Activated B cell treated with CpG ODN at 0.5 μM for 24 hours (primary cell): ENCODE measurements around the gene DCHS2. TPM values are rescaled to one million over a fixed set of nuclear protein-coding genes. Genes with fewer than 3 reads are reported as not detected.

Source experiments
- ATAC-seq: fragments of 200-7000 bp; cut with Tn5 transposase; one replicate; pipeline ENCODE4 v1.10.0; 2021; ENCODE audit warnings: low read depth, mild to moderate bottlenecking, moderate library complexity
- CTCF ChIA-PET: fragments of 350-600 bp; sonication (Branson Sonifier 250); formaldehyde crosslinking; loops from one replicate; lab custom pipeline; 2021; ENCODE audit warnings: antibody characterized with exemption; lab: Charles Lee
- POLR2A ChIA-PET: fragments of 350-600 bp; sonication (Branson Sonifier 250); formaldehyde crosslinking; loops from one replicate; lab custom pipeline; 2021; ENCODE audit warnings: antibody characterized with exemption; lab: Charles Lee
- DNase-seq: peaks from one replicate; pipeline ENCODE4 v3.0.0; 2022
- H3K27ac Mint-ChIP-seq: one replicate; pipeline ENCODE4 v1.8.0; 2020; ENCODE audit warnings: mixed read lengths
- H3K27me3 Mint-ChIP-seq: one replicate; pipeline ENCODE4 v1.8.0; 2021; ENCODE audit warnings: mixed read lengths
- H3K36me3 Mint-ChIP-seq: one replicate; pipeline ENCODE4 v1.8.0; 2021; ENCODE audit warnings: low read depth, mixed read lengths
- H3K4me1 Mint-ChIP-seq: one replicate; pipeline ENCODE4 v1.8.0; 2021; ENCODE audit warnings: mixed read lengths
- H3K4me3 Mint-ChIP-seq: one replicate; pipeline ENCODE4 v1.8.0; 2020; ENCODE audit warnings: mild to moderate bottlenecking, mixed read lengths
- H3K9me3 Mint-ChIP-seq: one replicate; pipeline ENCODE4 v1.8.0; 2020; ENCODE audit warnings: mixed read lengths
- CTCF ChIP-seq: fragments of 200-600 bp; IDR thresholded peaks from one replicate; pipeline ENCODE4 v1.8.0; 2022; ENCODE audit warnings: antibody characterized with exemption, mild to moderate bottlenecking
- intact Hi-C: fragments of 100-400 bp; cut with micrococcal nuclease; formaldehyde crosslinking; loops from one replicate; pipeline ENCODE4 v1.15.1; 2024
- total RNA-seq: library from RNA; stranded (reverse); gene quantifications from 2 replicates; pipeline ENCODE4 v1.2.3, GENCODE V29; 2022

DCHS2 gene
- total RNA-seq, 1 donor from 2014 or later: 0.13 TPM

GRCh38 chr4:154465085-154465484, 26.5 kb downstream of the DCHS2 start:
- H3K36me3 Mint-ChIP-seq: no peaks in the 10 kb centered on the region
- no peak for DNase-seq
- no peak overlapping the region for H3K27ac Mint-ChIP-seq
- intact Hi-C loops: no loop called here
- ChIA-PET POLR2A (no interaction called here), CTCF (no interaction called here)
- no peaks in the 10 kb centered on the region for H3K9me3 Mint-ChIP-seq
- no peak overlapping the region for H3K4me3 Mint-ChIP-seq
- TF ChIP-seq CTCF: no peak
- no peak for ATAC-seq
- H3K4me1 Mint-ChIP-seq: no peaks in the 10 kb centered on the region
- H3K27me3 Mint-ChIP-seq: peaks cover 25% of the 10 kb centered on the region

- POLR2A ChIA-PET: no interaction called here
- Mint-ChIP-seq H3K27ac (no peak overlapping the region), H3K4me1 (no peaks in the 10 kb centered on the region), H3K9me3 (no peaks in the 10 kb centered on the region), H3K36me3 (no peaks in the 10 kb centered on the region), H3K27me3 (peaks cover 22% of the 10 kb centered on the region), H3K4me3 (no peak overlapping the region)
- intact Hi-C loops: no loop called here
- DNase-seq: no peak
- no peak for TF ChIP-seq CTCF
- no peak for ATAC-seq
- CTCF ChIA-PET: no interaction called here
Measured at GRCh38 chr4:154464654-154465053, 26.9 kb downstream of the DCHS2 start.

GRCh38 chr4:154462081-154462810, 29.4 kb downstream of the DCHS2 start:
- Mint-ChIP-seq H3K4me1 (no peaks in the 10 kb centered on the region), H3K9me3 (no peaks in the 10 kb centered on the region), H3K27me3 (peaks cover 20% of the 10 kb centered on the region)

GRCh38 chr4:154457471-154457870, 34.1 kb downstream of the DCHS2 start:
- no peak for TF ChIP-seq CTCF
- ChIA-PET CTCF (no interaction called here), POLR2A (no interaction called here)
- intact Hi-C loops: no loop called here
- no peak for ATAC-seq
- Mint-ChIP-seq H3K27ac (no peak overlapping the region), H3K4me3 (no peak overlapping the region), H3K4me1 (no peaks in the 10 kb centered on the region), H3K36me3 (no peaks in the 10 kb centered on the region), H3K9me3 (peaks cover 3% of the 10 kb centered on the region), H3K27me3 (peaks cover 10% of the 10 kb centered on the region)
- no peak for DNase-seq

More at GRCh38 chr4:154462081-154462810, 29.4 kb downstream of the DCHS2 start:
- intact Hi-C loops: no loop called here
- POLR2A ChIA-PET: no interaction called here
- CTCF ChIA-PET: no interaction called here
- ATAC-seq (no peak), DNase-seq (no peak)
- TF ChIP-seq CTCF: no peak
- no peak overlapping the region for H3K4me3 Mint-ChIP-seq
- H3K27ac Mint-ChIP-seq: no peak overlapping the region
- no peaks in the 10 kb centered on the region for H3K36me3 Mint-ChIP-seq

GRCh38 chr4:154456889-154457288, 34.7 kb downstream of the DCHS2 start:
- CTCF ChIA-PET: no interaction called here

More at GRCh38 chr4:154456889-154457288, 34.7 kb downstream of the DCHS2 start:
- intact Hi-C loops: no loop called here
- peaks cover 7% of the 10 kb centered on the region for H3K27me3 Mint-ChIP-seq
- ATAC-seq (no peak), DNase-seq (no peak)
- H3K4me1 Mint-ChIP-seq: no peaks in the 10 kb centered on the region
- no peak overlapping the region for H3K4me3 Mint-ChIP-seq
- H3K36me3 Mint-ChIP-seq: no peaks in the 10 kb centered on the region
- H3K27ac Mint-ChIP-seq: no peak overlapping the region
- POLR2A ChIA-PET: no interaction called here
- TF ChIP-seq CTCF: no peak
- H3K9me3 Mint-ChIP-seq: peaks cover 3% of the 10 kb centered on the region
